Body of pancreas (tissue), 4 donors: ENCODE measurements around the gene PITRM1.
"Not testable (repeated sequence)": the region's sequence is repeated elsewhere in the genome, so short reads cannot be mapped to it uniquely, and the experiment has no call there.

Source experiments
- POLR2A ChIP-seq, 3 donors: fragments of 450-650 bp; IDR thresholded peaks; one replicate each; pipeline ENCODE4 v1.6.1; 2016; ENCODE audit warnings: antibody characterized with exemption in 3 of 3, mild to moderate bottlenecking in 2 of 3
- TF ChIP-seq, protein P1 (sequence below), 7 experiments: fragments of 450-650 bp in 4 of 7; fragments of 200-600 bp in 3 of 7; sonication (generic) in 3 of 7; IDR thresholded peaks; one replicate each; pipeline ENCODE4 v1.5.1; 2016 to 2019; ENCODE audit warnings: antibody characterized with exemption in 7 of 7

DNA sequence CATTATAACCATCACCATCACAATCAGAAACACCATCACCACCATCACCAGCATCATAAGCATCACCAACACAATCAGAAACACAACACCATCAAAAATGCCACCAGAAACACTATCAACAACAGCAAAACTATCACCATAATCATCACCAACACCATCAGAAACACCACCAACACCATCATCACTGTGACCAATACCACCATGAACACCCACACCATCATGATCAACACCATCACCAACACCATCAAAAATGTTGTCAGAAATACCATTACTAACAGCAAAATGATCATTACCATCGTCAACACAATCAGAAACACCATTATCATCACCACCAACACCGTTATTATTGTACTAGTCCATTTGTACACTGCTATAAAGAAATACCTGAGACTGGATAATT lies 49.0 kb upstream of the PITRM1 start:
- TF ChIP-seq, protein P1, sequence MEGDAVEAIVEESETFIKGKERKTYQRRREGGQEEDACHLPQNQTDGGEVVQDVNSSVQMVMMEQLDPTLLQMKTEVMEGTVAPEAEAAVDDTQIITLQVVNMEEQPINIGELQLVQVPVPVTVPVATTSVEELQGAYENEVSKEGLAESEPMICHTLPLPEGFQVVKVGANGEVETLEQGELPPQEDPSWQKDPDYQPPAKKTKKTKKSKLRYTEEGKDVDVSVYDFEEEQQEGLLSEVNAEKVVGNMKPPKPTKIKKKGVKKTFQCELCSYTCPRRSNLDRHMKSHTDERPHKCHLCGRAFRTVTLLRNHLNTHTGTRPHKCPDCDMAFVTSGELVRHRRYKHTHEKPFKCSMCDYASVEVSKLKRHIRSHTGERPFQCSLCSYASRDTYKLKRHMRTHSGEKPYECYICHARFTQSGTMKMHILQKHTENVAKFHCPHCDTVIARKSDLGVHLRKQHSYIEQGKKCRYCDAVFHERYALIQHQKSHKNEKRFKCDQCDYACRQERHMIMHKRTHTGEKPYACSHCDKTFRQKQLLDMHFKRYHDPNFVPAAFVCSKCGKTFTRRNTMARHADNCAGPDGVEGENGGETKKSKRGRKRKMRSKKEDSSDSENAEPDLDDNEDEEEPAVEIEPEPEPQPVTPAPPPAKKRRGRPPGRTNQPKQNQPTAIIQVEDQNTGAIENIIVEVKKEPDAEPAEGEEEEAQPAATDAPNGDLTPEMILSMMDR (IDR thresholded peaks at IDR 0.05): not testable (repeated sequence)
- TF ChIP-seq POLR2A (IDR thresholded peaks at IDR 0.05): not testable (repeated sequence)
